NCI-H1417 (cell line): ENCODE measurements around the gene ZGPAT.

Experiments
- DNase-seq, 3 experiments: peaks; one replicate each; lab custom pipeline; 2025; lab: John Stamatoyannopoulos, UW

Gene ZGPAT

GRCh38 chr20:63692436-63693082 is 15.3 kb upstream of the ZGPAT start:
- peak in 1 of 3 experiments; percentile 22 for DNase-seq

GRCh38 chr20:63693083-63693732 is 14.6 kb upstream of the ZGPAT start:
- DNase-seq, result no peak

GRCh38 chr20:63693733-63694583 is 13.9 kb upstream of the ZGPAT start:
- no peak for DNase-seq

GRCh38 chr20:63694584-63695423 is 13.0 kb upstream of the ZGPAT start:
- DNase-seq, result no peak

- no peak for DNase-seq
Measured at GRCh38 chr20:63695424-63696305, 12.2 kb upstream of the ZGPAT start.

GRCh38 chr20:63696306-63696627 is 11.6 kb upstream of the ZGPAT start:
- no peak for DNase-seq

- DNase-seq, result no peak
Measured at GRCh38 chr20:63696628-63697356, 11.0 kb upstream of the ZGPAT start, which contains the start of gene TNFRSF6B. TSS of gene TNFRSF6B (plus strand) at chr20:63696652. CDS start at chr20:63696768, 116 bp downstream.

GRCh38 chr20:63697357-63697867 is 10.4 kb upstream of the ZGPAT start:
- no peak for DNase-seq

DNA sequence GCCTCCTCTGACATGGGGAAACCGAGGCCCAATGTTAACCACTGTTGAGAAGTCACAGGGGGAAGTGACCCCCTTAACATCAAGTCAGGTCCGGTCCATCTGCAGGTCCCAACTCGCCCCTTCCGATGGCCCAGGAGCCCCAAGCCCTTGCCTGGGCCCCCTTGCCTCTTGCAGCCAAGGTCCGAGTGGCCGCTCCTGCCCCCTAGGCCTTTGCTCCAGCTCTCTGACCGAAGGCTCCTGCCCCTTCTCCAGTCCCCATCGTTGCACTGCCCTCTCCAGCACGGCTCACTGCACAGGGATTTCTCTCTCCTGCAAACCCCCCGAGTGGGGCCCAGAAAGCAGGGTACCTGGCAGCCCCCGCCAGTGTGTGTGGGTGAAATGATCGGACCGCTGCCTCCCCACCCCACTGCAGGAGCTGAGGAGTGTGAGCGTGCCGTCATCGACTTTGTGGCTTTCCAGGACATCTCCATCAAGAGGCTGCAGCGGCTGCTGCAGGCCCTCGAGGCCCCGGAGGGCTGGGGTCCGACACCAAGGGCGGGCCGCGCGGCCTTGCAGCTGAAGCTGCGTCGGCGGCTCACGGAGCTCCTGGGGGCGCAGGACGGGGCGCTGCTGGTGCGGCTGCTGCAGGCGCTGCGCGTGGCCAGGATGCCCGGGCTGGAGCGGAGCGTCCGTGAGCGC is 9.8 kb upstream of the ZGPAT start:
- no peak for DNase-seq

DNA sequence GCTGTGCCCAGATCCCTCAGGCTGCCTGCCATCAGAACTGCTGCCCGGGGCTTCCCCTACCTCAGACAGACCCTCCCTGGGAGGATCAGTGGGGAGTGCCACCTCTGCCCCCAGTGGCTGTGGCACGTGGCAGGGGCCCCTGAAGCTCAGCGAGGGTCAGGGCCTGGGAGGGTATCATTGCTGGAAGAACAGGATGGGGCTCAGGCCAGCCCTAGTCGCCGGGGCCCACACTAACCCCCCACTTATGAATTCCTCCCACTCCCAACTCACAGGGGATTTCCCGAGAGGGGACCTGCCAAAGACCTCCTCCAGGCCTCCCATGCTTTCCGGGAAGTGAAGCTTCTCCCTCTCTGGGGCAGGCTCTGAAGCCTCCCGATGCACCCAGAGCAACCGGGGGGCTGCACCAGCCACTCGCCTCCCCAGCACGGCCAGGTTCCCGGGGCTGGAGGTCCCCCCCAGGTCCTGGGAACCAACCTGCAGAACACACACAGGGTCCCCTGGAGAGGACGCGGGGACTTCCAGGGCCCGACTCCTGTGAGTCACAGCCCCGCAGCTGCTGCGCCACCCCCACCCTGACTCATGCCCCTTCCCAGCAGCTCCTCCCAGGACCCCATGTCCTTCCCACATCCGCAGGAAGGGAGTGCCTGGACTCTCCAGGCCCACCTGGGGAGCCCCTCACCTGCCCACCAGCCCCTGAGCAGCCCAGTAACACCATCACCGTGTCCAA is 8.9 kb upstream of the ZGPAT start:
- DNase-seq, result no peak

GRCh38 chr20:63699466-63700198 is 8.2 kb upstream of the ZGPAT start:
- DNase-seq, result no peak

GRCh38 chr20:63700199-63701050 is 7.4 kb upstream of the ZGPAT start:
- DNase-seq, result no peak

DNA sequence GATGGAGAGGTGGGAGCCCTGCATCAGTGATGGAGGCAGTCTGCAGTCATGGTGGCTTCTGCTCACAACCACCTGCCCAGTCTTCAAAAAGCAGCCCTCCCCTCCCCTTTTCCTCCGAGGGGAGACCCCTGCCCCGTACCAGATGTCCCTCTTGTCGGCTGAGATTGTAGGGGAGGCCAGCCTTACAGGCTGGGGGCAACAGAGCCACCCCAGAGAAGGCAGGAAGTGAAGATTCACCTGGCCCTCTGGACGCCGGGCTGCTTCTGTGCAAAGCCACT is 6.8 kb upstream of the ZGPAT start:
- no peak for DNase-seq

- DNase-seq, result no peak
Measured at GRCh38 chr20:63701329-63702035, 6.4 kb upstream of the ZGPAT start.

DNA sequence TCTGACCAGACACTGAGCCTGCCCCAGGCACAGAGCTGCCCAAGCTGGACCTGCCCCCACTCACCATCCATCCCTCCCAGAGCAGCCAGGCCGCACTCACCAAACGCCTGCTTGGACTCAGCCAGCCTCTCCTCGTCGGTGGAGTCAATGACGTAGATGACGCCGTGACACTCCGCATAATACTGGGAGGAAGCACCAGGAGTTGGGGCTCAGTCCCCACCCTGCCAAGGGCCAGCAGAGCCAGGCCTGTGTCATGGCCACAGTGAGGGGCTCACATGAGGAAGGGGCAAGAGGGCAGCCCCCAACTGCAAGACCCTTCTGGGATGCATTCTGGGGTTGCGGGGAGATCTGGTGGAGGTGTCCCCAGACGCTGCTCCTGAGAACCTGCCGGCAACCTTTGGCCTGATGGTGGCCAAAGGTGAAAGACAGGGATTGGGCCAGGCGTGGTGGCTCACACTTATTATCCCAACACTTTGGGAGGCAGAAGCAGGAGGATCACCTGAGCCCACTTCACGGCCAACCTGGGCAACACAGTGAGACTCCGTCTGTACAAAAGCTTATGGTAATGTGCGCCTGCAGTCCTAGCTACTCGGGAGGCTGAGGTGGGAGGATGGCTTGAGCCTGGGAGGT is 5.7 kb upstream of the ZGPAT start:
- DNase-seq, result no peak

DNA sequence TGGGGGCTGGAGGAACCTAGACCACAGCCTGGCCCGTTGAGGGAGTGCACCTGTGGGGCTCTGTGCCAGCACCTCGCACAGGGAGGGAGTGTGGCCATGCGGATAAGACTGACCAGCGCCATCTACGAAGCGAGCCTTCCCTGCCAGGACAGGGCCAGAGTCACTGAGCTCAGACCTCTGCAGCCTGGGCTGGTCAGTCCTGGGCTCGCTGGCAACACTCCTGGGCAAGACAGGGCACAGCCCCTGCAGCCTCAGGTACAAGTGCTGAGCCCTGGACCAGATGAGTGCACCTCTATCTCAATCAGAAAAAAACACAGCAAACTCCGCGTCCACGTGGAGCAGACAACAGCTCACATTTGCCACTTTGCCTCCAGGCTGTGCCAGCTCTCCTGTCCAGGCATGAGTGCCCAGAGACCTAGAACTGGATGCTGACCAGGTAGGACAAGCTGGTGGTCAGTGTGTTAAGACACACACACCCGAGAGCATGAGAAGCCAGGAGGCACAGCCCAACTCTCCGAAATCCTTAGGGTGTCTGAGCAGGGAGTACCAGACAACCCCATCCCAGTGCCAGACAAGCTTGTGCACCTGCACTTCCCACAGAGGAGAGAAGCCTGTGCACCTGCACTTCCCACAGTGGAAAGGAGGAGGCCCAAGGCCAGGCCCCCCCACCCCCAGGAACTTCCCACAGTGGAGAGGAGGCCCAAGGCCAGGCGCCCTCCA is 4.9 kb upstream of the ZGPAT start:
- no peak for DNase-seq
